ENCODE measurements around the gene RNASE9.
"Not testable (repeated sequence)": the region's sequence is repeated elsewhere in the genome, so short reads cannot be mapped to it uniquely, and the experiment has no call there.

RNASE9 gene

GRCh38 chr14:20572382-20572990, 11.6 kb upstream of the RNASE9 start:
- DNase-seq = not testable (repeated sequence)

GRCh38 chr14:20570720-20571119, 9.9 kb upstream of the RNASE9 start:
- not testable (repeated sequence) for DNase-seq

- not testable (repeated sequence) for DNase-seq
These were observed 9.0 kb upstream of the RNASE9 start for GRCh38 chr14:20569865-20570264.

- DNase-seq = no peak
These were observed 8.2 kb upstream of the RNASE9 start for GRCh38 chr14:20569066-20569465.

- no peak for DNase-seq
These were observed 7.5 kb upstream of the RNASE9 start for GRCh38 chr14:20568393-20568792.

- DNase-seq = not testable (repeated sequence)
These were observed 6.4 kb upstream of the RNASE9 start for GRCh38 chr14:20567199-20567598.

GRCh38 chr14:20564501-20564997, 3.7 kb upstream of the RNASE9 start:
- no peak for DNase-seq

GRCh38 chr14:20563971-20564370, 3.1 kb upstream of the RNASE9 start:
- no peak for DNase-seq

GRCh38 chr14:20559461-20559904, 1.4 kb downstream of the RNASE9 start:
- DNase-seq = no peak

- no peak for DNase-seq
These were observed 3.7 kb downstream of the RNASE9 start for GRCh38 chr14:20557212-20557542.

- DNase-seq = no peak
These were observed 4.2 kb downstream of the RNASE9 start for GRCh38 chr14:20556500-20557211.

- DNase-seq = no peak
These were observed 5.0 kb downstream of the RNASE9 start for GRCh38 chr14:20555845-20556244.

GRCh38 chr14:20553024-20553423, 7.8 kb downstream of the RNASE9 start:
- DNase-seq = no peak

GRCh38 chr14:20551606-20552005, 9.2 kb downstream of the RNASE9 start:
- no peak for DNase-seq

- DNase-seq = no peak
These were observed 9.9 kb downstream of the RNASE9 start for GRCh38 chr14:20550926-20551325.

GRCh38 chr14:20548414-20549158, 12.3 kb downstream of the RNASE9 start:
- DNase-seq = no peak

- DNase-seq = no peak
These were observed 14.0 kb downstream of the RNASE9 start for GRCh38 chr14:20546877-20547276.

- no peak for DNase-seq
These were observed 20.9 kb downstream of the RNASE9 start for GRCh38 chr14:20539906-20540305.

- peak in 1 of 2 experiments; percentile 49 for DNase-seq
These were observed 29.9 kb downstream of the RNASE9 start for GRCh38 chr14:20530771-20531571.

- no peak for DNase-seq
These were observed 31.0 kb downstream of the RNASE9 start for GRCh38 chr14:20529806-20530205.

- DNase-seq = no peak
These were observed 36.8 kb downstream of the RNASE9 start for GRCh38 chr14:20524027-20524426.

- DNase-seq = no peak
These were observed 38.5 kb downstream of the RNASE9 start for GRCh38 chr14:20522332-20522731.

GRCh38 chr14:20516921-20517320, 43.9 kb downstream of the RNASE9 start:
- no peak for DNase-seq
